ENCODE data around the gene RUSC2.

DNA sequence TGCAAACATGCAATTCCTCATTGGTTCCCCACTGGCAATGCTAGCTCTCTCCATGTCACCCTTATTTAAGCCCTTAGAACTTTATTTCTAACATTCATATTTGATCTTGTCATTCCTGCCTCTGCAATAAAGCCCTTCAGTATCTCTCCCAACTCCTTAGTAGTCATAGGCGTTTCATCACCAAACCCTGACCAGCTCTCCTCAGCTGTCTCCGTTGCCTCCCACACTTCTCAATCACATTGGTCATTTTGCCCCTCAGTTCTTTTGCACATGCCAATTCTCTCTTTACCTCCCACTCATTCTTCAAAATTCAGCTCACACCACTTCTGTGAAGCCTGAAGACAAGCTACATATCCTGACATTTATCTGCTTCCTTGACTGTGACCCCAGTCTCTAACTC lies 2.8 kb upstream of the RUSC2 start:
- TF ChIP-seq, protein P1, sequence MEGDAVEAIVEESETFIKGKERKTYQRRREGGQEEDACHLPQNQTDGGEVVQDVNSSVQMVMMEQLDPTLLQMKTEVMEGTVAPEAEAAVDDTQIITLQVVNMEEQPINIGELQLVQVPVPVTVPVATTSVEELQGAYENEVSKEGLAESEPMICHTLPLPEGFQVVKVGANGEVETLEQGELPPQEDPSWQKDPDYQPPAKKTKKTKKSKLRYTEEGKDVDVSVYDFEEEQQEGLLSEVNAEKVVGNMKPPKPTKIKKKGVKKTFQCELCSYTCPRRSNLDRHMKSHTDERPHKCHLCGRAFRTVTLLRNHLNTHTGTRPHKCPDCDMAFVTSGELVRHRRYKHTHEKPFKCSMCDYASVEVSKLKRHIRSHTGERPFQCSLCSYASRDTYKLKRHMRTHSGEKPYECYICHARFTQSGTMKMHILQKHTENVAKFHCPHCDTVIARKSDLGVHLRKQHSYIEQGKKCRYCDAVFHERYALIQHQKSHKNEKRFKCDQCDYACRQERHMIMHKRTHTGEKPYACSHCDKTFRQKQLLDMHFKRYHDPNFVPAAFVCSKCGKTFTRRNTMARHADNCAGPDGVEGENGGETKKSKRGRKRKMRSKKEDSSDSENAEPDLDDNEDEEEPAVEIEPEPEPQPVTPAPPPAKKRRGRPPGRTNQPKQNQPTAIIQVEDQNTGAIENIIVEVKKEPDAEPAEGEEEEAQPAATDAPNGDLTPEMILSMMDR (IDR thresholded peaks at IDR 0.05; ENCODE audit: insufficient read depth, low read length): no peak
- no peak for TF ChIP-seq SPI1 (IDR thresholded peaks at IDR 0.05; ENCODE audit: borderline replicate concordance, low read depth)
- no peak for TF ChIP-seq GABPA (IDR thresholded peaks at IDR 0.05; ENCODE audit: low read depth)
